HUES6 (cell line): ENCODE data around the gene SECISBP2.

Experiments
- H3K27ac ChIP-seq: 2 replicates; pipeline ENCODE4 v1.7.0; 2013; ENCODE audit warnings: low read depth, mild to moderate bottlenecking, low read length, inconsistent platforms
- H3K27me3 ChIP-seq: 2 replicates; pipeline ENCODE4 v1.6.1; 2013; ENCODE audit warnings: low read length; ENCODE audit not compliant: control insufficient read depth, insufficient read depth
- H3K36me3 ChIP-seq: 2 replicates; pipeline ENCODE4 v1.6.1; 2013; ENCODE audit warnings: low read length; ENCODE audit not compliant: control insufficient read depth, insufficient read depth
- H3K4me1 ChIP-seq: 2 replicates; pipeline ENCODE4 v1.6.1; 2013; ENCODE audit warnings: low read length; ENCODE audit not compliant: control insufficient read depth, insufficient read depth
- H3K4me3 ChIP-seq: 2 replicates; pipeline ENCODE4 v1.5.1; 2013; ENCODE audit warnings: low read depth, low read length
- H3K9ac ChIP-seq: one replicate; pipeline ENCODE4 v1.6.1; 2013; ENCODE audit warnings: mild to moderate bottlenecking, low read length
- H3K9me3 ChIP-seq: 2 replicates; pipeline ENCODE4 v1.6.1; 2013; ENCODE audit warnings: low read depth, low read length; ENCODE audit not compliant: control insufficient read depth, insufficient read depth

The SECISBP2 gene

GRCh38 chr9:89350988-89351557 lies 32.8 kb downstream of the SECISBP2 start:
- Histone ChIP-seq H3K36me3 (peaks cover 98% of the 10 kb centered on the region), H3K9me3 (no peaks in the 10 kb centered on the region)

DNA sequence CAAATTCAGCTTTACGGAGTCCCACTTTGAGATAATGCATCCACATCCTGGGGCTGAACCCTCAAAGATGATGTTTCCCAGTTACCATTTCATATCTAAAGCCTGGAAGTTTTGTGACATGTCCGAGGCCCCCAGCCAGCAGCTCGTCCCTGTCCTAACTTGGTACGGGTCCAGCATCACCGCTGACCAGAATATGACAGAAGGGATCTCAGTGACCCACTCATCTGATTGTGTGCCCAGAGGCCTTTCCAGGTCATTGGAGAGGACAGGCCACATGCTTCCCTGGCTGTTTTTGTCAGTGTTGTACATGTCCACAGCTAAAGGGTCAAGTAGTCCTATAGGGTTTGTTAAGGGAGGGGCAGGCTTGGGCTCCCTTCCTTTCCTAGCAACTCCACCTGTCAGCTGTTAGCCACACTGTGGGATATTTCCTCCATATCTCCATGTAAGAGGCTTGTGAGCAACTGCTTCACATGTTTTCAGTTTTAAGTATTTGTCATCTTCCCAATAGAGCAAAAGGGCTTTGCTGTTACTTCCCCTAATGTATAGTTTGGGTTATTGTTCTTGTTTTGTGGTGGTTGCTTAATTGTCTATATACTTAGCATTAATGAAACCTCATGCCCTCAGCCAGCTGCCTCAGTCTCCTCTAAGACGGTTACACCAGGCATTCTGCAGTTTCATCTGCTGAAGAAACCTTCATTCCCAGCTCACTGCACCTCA lies 33.4 kb downstream of the SECISBP2 start:
- no peaks in the 10 kb centered on the region for H3K9me3 ChIP-seq
- H3K27me3 ChIP-seq, result no peaks in the 10 kb centered on the region
- no peak overlapping the region for H3K27ac ChIP-seq
- no peak overlapping the region for H3K9ac ChIP-seq
- H3K4me1 ChIP-seq, result no peaks in the 10 kb centered on the region
- no peak overlapping the region for H3K4me3 ChIP-seq
- peaks cover 98% of the 10 kb centered on the region for H3K36me3 ChIP-seq

More at GRCh38 chr9:89350988-89351557, 32.8 kb downstream of the SECISBP2 start:
- Histone ChIP-seq H3K4me3 (no peak overlapping the region), H3K9ac (no peak overlapping the region), H3K27me3 (no peaks in the 10 kb centered on the region), H3K4me1 (no peaks in the 10 kb centered on the region), H3K27ac (no peak overlapping the region)

DNA sequence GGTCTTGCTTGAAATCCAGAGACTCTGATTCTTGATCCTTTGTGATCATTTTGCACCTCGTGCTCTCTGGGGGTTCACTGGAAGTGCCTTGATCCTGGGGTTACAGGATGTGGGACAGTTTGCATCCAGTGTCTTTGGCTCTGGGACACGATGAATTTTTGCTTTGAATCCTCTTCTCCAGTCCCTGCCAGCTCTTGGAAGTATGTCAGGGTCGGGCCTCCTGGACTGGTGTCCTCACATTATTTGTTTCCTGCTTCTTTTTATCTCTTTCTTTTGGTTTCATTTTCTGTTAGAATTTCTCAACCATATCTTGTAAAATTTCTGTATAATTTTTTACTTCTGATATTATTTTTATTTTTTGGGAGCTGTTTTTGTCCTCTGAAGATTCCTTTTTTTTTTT lies 34.2 kb downstream of the SECISBP2 start:
- Histone ChIP-seq H3K36me3 (peaks cover 99% of the 10 kb centered on the region), H3K27ac (no peak overlapping the region), H3K4me1 (no peaks in the 10 kb centered on the region), H3K9me3 (no peaks in the 10 kb centered on the region), H3K27me3 (no peaks in the 10 kb centered on the region), H3K4me3 (no peak overlapping the region), H3K9ac (no peak overlapping the region)

DNA sequence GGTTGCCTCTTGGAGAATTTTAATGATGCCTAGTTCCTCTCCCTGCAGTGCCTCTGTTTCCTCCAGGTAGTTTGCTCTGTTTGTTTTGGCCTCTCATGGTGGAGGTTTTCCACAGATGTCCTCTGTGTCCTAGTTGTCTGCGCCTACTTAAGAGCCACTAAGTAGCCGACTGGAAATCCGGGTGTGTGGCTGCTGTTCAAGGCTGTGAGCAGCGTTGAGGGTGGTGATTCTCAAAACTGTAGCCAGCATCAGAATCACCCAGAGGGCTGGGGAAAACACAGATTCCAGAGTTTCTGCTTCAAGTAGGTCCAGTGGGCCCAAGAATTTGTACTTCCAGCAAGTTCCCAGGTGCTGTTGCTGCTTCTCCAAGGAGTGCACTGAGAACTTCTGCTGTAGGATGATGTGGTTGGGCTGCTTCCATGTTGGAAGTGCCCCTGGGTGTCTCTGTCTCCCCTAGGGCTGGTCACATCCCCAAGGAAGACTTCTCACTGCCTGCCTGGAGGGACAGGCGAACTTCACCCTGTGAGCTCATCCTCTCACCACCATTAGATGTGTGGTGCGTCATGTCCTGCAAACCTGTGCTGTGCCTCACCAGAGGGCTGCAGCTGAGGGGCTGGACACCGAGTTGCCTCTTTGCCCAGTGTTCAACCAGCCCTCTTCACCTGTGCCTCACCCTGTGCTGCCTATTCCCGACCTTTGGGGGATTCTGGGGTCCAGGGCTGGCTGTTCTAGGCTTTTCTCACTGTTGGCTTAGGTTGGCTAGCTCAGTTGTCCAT lies 34.8 kb downstream of the SECISBP2 start:
- Histone ChIP-seq H3K27me3 (no peaks in the 10 kb centered on the region), H3K9ac (no peak overlapping the region), H3K27ac (no peak overlapping the region), H3K4me1 (no peaks in the 10 kb centered on the region), H3K9me3 (no peaks in the 10 kb centered on the region), H3K4me3 (no peak overlapping the region), H3K36me3 (peaks cover 99% of the 10 kb centered on the region)

GRCh38 chr9:89353989-89354388 lies 35.7 kb downstream of the SECISBP2 start:
- Histone ChIP-seq H3K4me3 (no peak overlapping the region), H3K9ac (no peak overlapping the region), H3K27me3 (no peaks in the 10 kb centered on the region), H3K4me1 (no peaks in the 10 kb centered on the region), H3K9me3 (no peaks in the 10 kb centered on the region), H3K36me3 (peaks cover 99% of the 10 kb centered on the region), H3K27ac (no peak overlapping the region)

- Histone ChIP-seq H3K27ac (no peak overlapping the region), H3K27me3 (no peaks in the 10 kb centered on the region), H3K9me3 (no peaks in the 10 kb centered on the region), H3K4me1 (no peaks in the 10 kb centered on the region), H3K9ac (no peak overlapping the region), H3K4me3 (no peak overlapping the region), H3K36me3 (peaks cover 98% of the 10 kb centered on the region)
These were observed 36.2 kb downstream of the SECISBP2 start for GRCh38 chr9:89354471-89354870.

- Histone ChIP-seq H3K4me3 (no peak overlapping the region), H3K36me3 (peaks cover 98% of the 10 kb centered on the region), H3K27me3 (no peaks in the 10 kb centered on the region), H3K9me3 (no peaks in the 10 kb centered on the region), H3K4me1 (no peaks in the 10 kb centered on the region), H3K27ac (no peak overlapping the region), H3K9ac (no peak overlapping the region)
These were observed 38.5 kb downstream of the SECISBP2 start for GRCh38 chr9:89356782-89357181.

- Histone ChIP-seq H3K4me3 (no peak overlapping the region), H3K27me3 (no peaks in the 10 kb centered on the region), H3K4me1 (no peaks in the 10 kb centered on the region), H3K9me3 (no peaks in the 10 kb centered on the region), H3K36me3 (peaks cover 98% of the 10 kb centered on the region), H3K9ac (no peak overlapping the region), H3K27ac (no peak overlapping the region)
These were observed 39.3 kb downstream of the SECISBP2 start for GRCh38 chr9:89357331-89358197.

DNA sequence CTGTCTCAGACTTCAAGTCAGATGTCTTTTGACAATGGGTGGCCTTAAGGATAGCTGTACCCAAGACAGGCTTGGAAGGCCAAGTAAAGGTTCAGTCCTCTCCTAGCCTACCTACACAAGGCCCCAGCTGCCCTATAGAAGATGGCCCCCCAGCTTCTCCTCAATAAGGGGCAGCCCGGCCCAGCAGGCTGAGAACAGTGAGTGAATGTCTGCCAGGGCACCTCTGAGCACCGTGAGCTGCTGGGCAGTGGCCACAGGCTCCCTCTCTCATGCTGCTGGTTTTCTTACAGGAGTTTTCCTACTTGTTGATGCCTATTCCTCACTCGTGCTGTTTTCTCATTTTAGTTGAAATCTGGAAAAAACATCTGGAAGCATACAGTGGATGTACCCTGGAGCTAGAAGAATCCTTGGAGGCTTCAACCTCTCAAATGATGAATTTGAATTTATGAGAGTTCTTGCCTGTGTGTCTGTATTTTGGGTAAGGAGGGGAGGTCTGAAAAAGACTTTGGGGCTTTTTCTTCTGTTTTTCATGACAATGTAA lies 40.1 kb downstream of the SECISBP2 start:
- no peak overlapping the region for H3K4me3 ChIP-seq
- H3K27ac ChIP-seq, result no peak overlapping the region
- no peaks in the 10 kb centered on the region for H3K9me3 ChIP-seq
- peaks cover 98% of the 10 kb centered on the region for H3K36me3 ChIP-seq
- no peaks in the 10 kb centered on the region for H3K4me1 ChIP-seq
- H3K9ac ChIP-seq, result no peak overlapping the region
- no peaks in the 10 kb centered on the region for H3K27me3 ChIP-seq

- H3K27me3 ChIP-seq, result no peaks in the 10 kb centered on the region
- H3K27ac ChIP-seq, result no peak overlapping the region
- no peak overlapping the region for H3K9ac ChIP-seq
- peaks cover 97% of the 10 kb centered on the region for H3K36me3 ChIP-seq
- no peak overlapping the region for H3K4me3 ChIP-seq
- no peaks in the 10 kb centered on the region for H3K9me3 ChIP-seq
- no peaks in the 10 kb centered on the region for H3K4me1 ChIP-seq
These were observed 40.7 kb downstream of the SECISBP2 start for GRCh38 chr9:89358985-89359384.
